K562 (cell line): ENCODE results near the gene DHCR7. TPM values are rescaled to one million over a fixed set of nuclear protein-coding genes. Genes with fewer than 3 reads are reported as not detected.

Source experiments
- HMGN3 ChIP-seq: IDR thresholded peaks from 2 replicates; pipeline ENCODE4 v1.6.1; 2011; ENCODE audit warnings: borderline replicate concordance, low read depth, mild to moderate bottlenecking, mixed read lengths, low read length; ENCODE audit not compliant: insufficient read length; ENCODE audit errors: extremely low read depth
- MAFK ChIP-seq: IDR thresholded peaks from 2 replicates; pipeline ENCODE4 v1.6.1; 2011; ENCODE audit warnings: low read length, improper control_type of control experiment
- RAD51 ChIP-seq: fragments of 450-650 bp; IDR thresholded peaks from 2 replicates; pipeline ENCODE4 v1.7.1; 2016; ENCODE audit warnings: low read depth, mild to moderate bottlenecking, borderline replicate concordance
- SRSF7 ChIP-seq: fragments of 200-400 bp; formaldehyde crosslinking; optimal IDR thresholded peaks from 2 replicates; pipeline ENCODE3; 2017; ENCODE audit warnings: mild to moderate bottlenecking, low read depth, low read length
- ZNF146 ChIP-seq: IDR thresholded peaks from one replicate; pipeline ENCODE4 v1.6.1; 2018; ENCODE audit warnings: missing compliant biosample characterization; ENCODE audit not compliant: unreplicated experiment
- ZNF184 ChIP-seq: sonication (generic); formaldehyde crosslinking; IDR thresholded peaks from 2 replicates; pipeline ENCODE4 v1.5.0; 2020; ENCODE audit warnings: missing genetic modification reagents
- polyA plus RNA-seq, 8 experiments: library from polyadenylated mRNA; depleted of rRNA in 4 of 8; stranded (reverse) in 5 of 8; unstranded in 3 of 8; fragments of >200 nt; fragmentation: Nextera tagmentation in 2 of 8; fragmentation: Illumina TruSeq in 1 of 8; extraction: Ambion mirVana in 2 of 8; extraction: Trizol in 1 of 8; gene quantifications; 2 replicates each; pipeline versions ENCODE4 v1.2.1 to v1.2.3, GENCODE V29; 2011 to 2014; ENCODE audit warnings: inconsistent platforms in 1 of 8, missing spikeins in 1 of 8
- total RNA-seq, 7 experiments: library from RNA; depleted of rRNA in 6 of 7; stranded (reverse); fragments of >200 nt in 6 of 7; fragmentation: Illumina TruSeq in 2 of 7; extraction: Trizol in 2 of 7; gene quantifications; 2 replicates each; pipeline versions ENCODE4 v1.2.1 to v1.2.3, GENCODE V29; 2011 to 2021; ENCODE audit warnings: low replicate concordance in 1 of 7
- TF ChIP-seq, protein P1 (sequence below): sonication (generic); formaldehyde crosslinking; IDR thresholded peaks from 2 replicates; pipeline ENCODE4 v1.9.0; 2022; ENCODE audit warnings: mild to moderate bottlenecking, missing genetic modification reagents
- TF ChIP-seq, protein P2 (sequence below): sonication (generic); formaldehyde crosslinking; IDR thresholded peaks from 2 replicates; pipeline ENCODE4 v1.5.0; 2020; ENCODE audit warnings: missing genetic modification reagents
- TF ChIP-seq, protein P3 (sequence below): fragments of 250-450 bp; sonication (Bioruptor Pico); IDR thresholded peaks from 2 replicates; pipeline ENCODE4 v1.9.0; 2021; ENCODE audit warnings: mild to moderate bottlenecking, inconsistent platforms
- TF ChIP-seq, protein P4 (sequence below): fragments of 450-650 bp; formaldehyde crosslinking; IDR thresholded peaks from 2 replicates; pipeline ENCODE4 v1.4.0; 2020; ENCODE audit warnings: mild to moderate bottlenecking, mixed read lengths
- TF ChIP-seq, protein P5 (sequence below), 3 experiments: fragments of 200-800 bp in 1 of 3; fragments of 250-450 bp in 1 of 3; fragments of 450-650 bp in 1 of 3; sonication (Bioruptor Pico) in 1 of 3; sonication (Bioruptor generic) in 1 of 3; formaldehyde crosslinking in 1 of 3; IDR thresholded peaks; 2 replicates each; pipeline versions ENCODE4 v1.6.1 to v1.8.0; 2016 to 2022; ENCODE audit warnings: mild to moderate bottlenecking in 2 of 3, missing genetic modification characterization in 2 of 3, missing compliant biosample characterization in 1 of 3, moderate library complexity in 1 of 3
- TF ChIP-seq, protein P6 (sequence below): sonication (generic); formaldehyde crosslinking; IDR thresholded peaks from 2 replicates; pipeline ENCODE4 v1.8.0; 2023; ENCODE audit warnings: missing genetic modification reagents, mild to moderate bottlenecking, borderline replicate concordance

DHCR7 gene
- total and polyA plus RNA-seq, 9 of the 15 experiments (the other 6 are each of a cell fraction or from before 2014, with no cell fraction given) = 8.4 to 192 (median 82.4) TPM

DNA sequence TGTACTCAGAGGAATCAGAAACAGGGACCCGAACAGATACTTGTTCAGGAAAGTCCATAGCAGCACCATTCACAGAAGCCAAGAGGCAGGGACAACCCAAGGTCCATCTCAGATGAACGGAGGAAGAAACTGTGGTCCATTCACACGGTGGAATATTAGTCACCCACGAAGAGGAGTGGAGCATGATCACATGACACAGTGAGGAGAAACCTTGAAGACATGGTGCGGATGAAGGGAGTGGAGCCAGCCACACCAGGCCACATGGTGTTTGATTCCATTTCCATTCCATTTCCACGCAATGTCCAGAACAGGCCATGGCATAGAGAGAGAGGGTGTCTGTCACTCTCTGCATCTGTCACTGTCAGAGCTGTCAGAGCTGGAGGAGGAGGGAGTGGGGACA lies 35.5 kb upstream of the DHCR7 start (continued):
- TF ChIP-seq, protein P1, sequence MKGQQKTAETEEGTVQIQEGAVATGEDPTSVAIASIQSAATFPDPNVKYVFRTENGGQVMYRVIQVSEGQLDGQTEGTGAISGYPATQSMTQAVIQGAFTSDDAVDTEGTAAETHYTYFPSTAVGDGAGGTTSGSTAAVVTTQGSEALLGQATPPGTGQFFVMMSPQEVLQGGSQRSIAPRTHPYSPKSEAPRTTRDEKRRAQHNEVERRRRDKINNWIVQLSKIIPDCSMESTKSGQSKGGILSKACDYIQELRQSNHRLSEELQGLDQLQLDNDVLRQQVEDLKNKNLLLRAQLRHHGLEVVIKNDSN (CRISPR knock-in tag) = peak; percentile 81
- no peak for TF ChIP-seq SRSF7
- TF ChIP-seq RAD51 = peak; percentile 61; the same call in 1 of the 2 replicates
- no peak for TF ChIP-seq MAFK
- no peak for TF ChIP-seq HMGN3
- TF ChIP-seq ZNF146 = peak; percentile 98
- TF ChIP-seq, protein P2, sequence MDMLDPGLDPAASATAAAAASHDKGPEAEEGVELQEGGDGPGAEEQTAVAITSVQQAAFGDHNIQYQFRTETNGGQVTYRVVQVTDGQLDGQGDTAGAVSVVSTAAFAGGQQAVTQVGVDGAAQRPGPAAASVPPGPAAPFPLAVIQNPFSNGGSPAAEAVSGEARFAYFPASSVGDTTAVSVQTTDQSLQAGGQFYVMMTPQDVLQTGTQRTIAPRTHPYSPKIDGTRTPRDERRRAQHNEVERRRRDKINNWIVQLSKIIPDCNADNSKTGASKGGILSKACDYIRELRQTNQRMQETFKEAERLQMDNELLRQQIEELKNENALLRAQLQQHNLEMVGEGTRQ (CRISPR knock-in tag) = peak; percentile 71
- TF ChIP-seq, protein P3, sequence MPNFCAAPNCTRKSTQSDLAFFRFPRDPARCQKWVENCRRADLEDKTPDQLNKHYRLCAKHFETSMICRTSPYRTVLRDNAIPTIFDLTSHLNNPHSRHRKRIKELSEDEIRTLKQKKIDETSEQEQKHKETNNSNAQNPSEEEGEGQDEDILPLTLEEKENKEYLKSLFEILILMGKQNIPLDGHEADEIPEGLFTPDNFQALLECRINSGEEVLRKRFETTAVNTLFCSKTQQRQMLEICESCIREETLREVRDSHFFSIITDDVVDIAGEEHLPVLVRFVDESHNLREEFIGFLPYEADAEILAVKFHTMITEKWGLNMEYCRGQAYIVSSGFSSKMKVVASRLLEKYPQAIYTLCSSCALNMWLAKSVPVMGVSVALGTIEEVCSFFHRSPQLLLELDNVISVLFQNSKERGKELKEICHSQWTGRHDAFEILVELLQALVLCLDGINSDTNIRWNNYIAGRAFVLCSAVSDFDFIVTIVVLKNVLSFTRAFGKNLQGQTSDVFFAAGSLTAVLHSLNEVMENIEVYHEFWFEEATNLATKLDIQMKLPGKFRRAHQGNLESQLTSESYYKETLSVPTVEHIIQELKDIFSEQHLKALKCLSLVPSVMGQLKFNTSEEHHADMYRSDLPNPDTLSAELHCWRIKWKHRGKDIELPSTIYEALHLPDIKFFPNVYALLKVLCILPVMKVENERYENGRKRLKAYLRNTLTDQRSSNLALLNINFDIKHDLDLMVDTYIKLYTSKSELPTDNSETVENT (CRISPR knock-in tag) = no peak
- TF ChIP-seq ZNF184 (CRISPR knock-in tag) = no peak
- TF ChIP-seq, protein P4, sequence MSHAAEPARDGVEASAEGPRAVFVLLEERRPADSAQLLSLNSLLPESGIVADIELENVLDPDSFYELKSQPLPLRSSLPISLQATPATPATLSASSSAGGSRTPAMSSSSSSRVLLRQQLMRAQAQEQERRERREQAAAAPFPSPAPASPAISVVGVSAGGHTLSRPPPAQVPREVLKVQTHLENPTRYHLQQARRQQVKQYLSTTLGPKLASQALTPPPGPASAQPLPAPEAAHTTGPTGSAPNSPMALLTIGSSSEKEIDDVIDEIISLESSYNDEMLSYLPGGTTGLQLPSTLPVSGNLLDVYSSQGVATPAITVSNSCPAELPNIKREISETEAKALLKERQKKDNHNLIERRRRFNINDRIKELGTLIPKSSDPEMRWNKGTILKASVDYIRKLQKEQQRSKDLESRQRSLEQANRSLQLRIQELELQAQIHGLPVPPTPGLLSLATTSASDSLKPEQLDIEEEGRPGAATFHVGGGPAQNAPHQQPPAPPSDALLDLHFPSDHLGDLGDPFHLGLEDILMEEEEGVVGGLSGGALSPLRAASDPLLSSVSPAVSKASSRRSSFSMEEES (CRISPR knock-in tag) = peak; percentile 63
- TF ChIP-seq, protein P5, sequence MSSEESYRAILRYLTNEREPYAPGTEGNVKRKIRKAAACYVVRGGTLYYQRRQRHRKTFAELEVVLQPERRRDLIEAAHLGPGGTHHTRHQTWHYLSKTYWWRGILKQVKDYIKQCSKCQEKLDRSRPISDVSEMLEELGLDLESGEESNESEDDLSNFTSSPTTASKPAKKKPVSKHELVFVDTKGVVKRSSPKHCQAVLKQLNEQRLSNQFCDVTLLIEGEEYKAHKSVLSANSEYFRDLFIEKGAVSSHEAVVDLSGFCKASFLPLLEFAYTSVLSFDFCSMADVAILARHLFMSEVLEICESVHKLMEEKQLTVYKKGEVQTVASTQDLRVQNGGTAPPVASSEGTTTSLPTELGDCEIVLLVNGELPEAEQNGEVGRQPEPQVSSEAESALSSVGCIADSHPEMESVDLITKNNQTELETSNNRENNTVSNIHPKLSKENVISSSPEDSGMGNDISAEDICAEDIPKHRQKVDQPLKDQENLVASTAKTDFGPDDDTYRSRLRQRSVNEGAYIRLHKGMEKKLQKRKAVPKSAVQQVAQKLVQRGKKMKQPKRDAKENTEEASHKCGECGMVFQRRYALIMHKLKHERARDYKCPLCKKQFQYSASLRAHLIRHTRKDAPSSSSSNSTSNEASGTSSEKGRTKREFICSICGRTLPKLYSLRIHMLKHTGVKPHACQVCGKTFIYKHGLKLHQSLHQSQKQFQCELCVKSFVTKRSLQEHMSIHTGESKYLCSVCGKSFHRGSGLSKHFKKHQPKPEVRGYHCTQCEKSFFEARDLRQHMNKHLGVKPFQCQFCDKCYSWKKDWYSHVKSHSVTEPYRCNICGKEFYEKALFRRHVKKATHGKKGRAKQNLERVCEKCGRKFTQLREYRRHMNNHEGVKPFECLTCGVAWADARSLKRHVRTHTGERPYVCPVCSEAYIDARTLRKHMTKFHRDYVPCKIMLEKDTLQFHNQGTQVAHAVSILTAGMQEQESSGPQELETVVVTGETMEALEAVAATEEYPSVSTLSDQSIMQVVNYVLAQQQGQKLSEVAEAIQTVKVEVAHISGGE (CRISPR knock-in tag; IDR thresholded peaks at IDR 0.05) = no peak
- TF ChIP-seq, protein P6, sequence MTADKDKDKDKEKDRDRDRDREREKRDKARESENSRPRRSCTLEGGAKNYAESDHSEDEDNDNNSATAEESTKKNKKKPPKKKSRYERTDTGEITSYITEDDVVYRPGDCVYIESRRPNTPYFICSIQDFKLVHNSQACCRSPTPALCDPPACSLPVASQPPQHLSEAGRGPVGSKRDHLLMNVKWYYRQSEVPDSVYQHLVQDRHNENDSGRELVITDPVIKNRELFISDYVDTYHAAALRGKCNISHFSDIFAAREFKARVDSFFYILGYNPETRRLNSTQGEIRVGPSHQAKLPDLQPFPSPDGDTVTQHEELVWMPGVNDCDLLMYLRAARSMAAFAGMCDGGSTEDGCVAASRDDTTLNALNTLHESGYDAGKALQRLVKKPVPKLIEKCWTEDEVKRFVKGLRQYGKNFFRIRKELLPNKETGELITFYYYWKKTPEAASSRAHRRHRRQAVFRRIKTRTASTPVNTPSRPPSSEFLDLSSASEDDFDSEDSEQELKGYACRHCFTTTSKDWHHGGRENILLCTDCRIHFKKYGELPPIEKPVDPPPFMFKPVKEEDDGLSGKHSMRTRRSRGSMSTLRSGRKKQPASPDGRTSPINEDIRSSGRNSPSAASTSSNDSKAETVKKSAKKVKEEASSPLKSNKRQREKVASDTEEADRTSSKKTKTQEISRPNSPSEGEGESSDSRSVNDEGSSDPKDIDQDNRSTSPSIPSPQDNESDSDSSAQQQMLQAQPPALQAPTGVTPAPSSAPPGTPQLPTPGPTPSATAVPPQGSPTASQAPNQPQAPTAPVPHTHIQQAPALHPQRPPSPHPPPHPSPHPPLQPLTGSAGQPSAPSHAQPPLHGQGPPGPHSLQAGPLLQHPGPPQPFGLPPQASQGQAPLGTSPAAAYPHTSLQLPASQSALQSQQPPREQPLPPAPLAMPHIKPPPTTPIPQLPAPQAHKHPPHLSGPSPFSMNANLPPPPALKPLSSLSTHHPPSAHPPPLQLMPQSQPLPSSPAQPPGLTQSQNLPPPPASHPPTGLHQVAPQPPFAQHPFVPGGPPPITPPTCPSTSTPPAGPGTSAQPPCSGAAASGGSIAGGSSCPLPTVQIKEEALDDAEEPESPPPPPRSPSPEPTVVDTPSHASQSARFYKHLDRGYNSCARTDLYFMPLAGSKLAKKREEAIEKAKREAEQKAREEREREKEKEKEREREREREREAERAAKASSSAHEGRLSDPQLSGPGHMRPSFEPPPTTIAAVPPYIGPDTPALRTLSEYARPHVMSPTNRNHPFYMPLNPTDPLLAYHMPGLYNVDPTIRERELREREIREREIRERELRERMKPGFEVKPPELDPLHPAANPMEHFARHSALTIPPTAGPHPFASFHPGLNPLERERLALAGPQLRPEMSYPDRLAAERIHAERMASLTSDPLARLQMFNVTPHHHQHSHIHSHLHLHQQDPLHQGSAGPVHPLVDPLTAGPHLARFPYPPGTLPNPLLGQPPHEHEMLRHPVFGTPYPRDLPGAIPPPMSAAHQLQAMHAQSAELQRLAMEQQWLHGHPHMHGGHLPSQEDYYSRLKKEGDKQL (CRISPR knock-in tag) = no peak
